ENCODE data around the gene PRMT9. TPM values are rescaled to one million over a fixed set of nuclear protein-coding genes. Genes with fewer than 3 reads are reported as not detected.

Gene PRMT9
- total and polyA plus RNA-seq, 2 donors (not counting 1 experiment from before 2014, with no cell fraction given), result 5.6 to 11.0 TPM

GRCh38 chr4:147638365-147638764 lies 45.6 kb downstream of the PRMT9 start:
- Mint-ChIP-seq H3K27me3 (no peaks in the 10 kb centered on the region), H3K4me1 (peaks cover 8% of the 10 kb centered on the region), H3K27ac (no peak overlapping the region), H3K4me3 (no peak overlapping the region), H3K9me3 (ENCODE audit: insufficient read depth) (peaks cover 3% of the 10 kb centered on the region)
- no peaks in the 10 kb centered on the region for H3K27me3 ChIP-seq (replicated peaks in 1 of 4; ENCODE audit: control extremely low read depth in 1 of 4, control insufficient read depth in 3 of 4, insufficient read depth in 4 of 4, low read length in 3 of 4)
- H3K27ac ChIP-seq (ENCODE audit: low read length in 2 of 2), result no peak overlapping the region
- H4K20me1 ChIP-seq (ENCODE audit: control insufficient read depth, insufficient read depth, low read length, poor library complexity, severe bottlenecking), result no peaks in the 10 kb centered on the region
- no peaks in the 10 kb centered on the region for H3K9me3 ChIP-seq (ENCODE audit: control extremely low read depth in 1 of 3, control insufficient read depth in 2 of 3, insufficient read depth in 1 of 3, low read length in 2 of 3)
- no peak overlapping the region for H2AFZ ChIP-seq (ENCODE audit: insufficient read depth, low read depth, low read length, poor library complexity, severe bottlenecking)
- CTCF ChIA-PET, result no interaction called here
- no peak for ATAC-seq (ENCODE audit: low read depth)
- no peak overlapping the region for H3K4me3 ChIP-seq (ENCODE audit: control extremely low read depth in 1 of 5, extremely low read depth in 1 of 5, insufficient read depth in 1 of 5, low read depth in 2 of 5, low read length in 4 of 5)
- no peak overlapping the region for H3K4me2 ChIP-seq (replicated peaks; ENCODE audit: low read depth, low read length, poor library complexity, severe bottlenecking)
- DNase-seq, result no peak
- intact Hi-C loops (cut with micrococcal nuclease), result no loop called here
- no peaks in the 10 kb centered on the region for H3K79me2 ChIP-seq (ENCODE audit: control insufficient read depth, insufficient read depth, low read length)
- no peaks in the 10 kb centered on the region for H3K4me1 ChIP-seq (ENCODE audit: control insufficient read depth in 2 of 2, insufficient read depth in 2 of 2, low read length in 2 of 2)
- H3K36me3 ChIP-seq (replicated peaks in 1 of 2; ENCODE audit: control extremely low read depth in 1 of 2, control insufficient read depth in 1 of 2, extremely low read depth in 1 of 2, insufficient read depth in 2 of 2, low read length in 1 of 2), result peaks cover 11 to 46% of the 10 kb centered on the region in 2 experiments
- POLR2A ChIA-PET, result no interaction called here
- no peak for TF ChIP-seq CTCF (IDR thresholded peaks at IDR 0.05)
- no CpG with 5 or more reads among the region's 1 CpG for WGBS (ENCODE audit: insufficient coverage)
- H3K9ac ChIP-seq (ENCODE audit: low read length), result no peak overlapping the region

GRCh38 chr4:147635348-147635747 lies 48.6 kb downstream of the PRMT9 start:
- ATAC-seq (ENCODE audit: low read depth) (no peak), DNase-seq (no peak)
- Histone ChIP-seq H3K4me2 (replicated peaks; ENCODE audit: low read depth, low read length, poor library complexity, severe bottlenecking) (no peak overlapping the region), H3K27ac (ENCODE audit: low read length in 2 of 2) (no peak overlapping the region), H3K4me3 (ENCODE audit: control extremely low read depth in 1 of 5, extremely low read depth in 1 of 5, insufficient read depth in 1 of 5, low read depth in 2 of 5, low read length in 4 of 5) (no peak overlapping the region), H3K4me1 (ENCODE audit: control insufficient read depth in 2 of 2, insufficient read depth in 2 of 2, low read length in 2 of 2) (no peaks in the 10 kb centered on the region), H2AFZ (ENCODE audit: insufficient read depth, low read depth, low read length, poor library complexity, severe bottlenecking) (no peak overlapping the region), H3K27me3 (replicated peaks in 1 of 4; ENCODE audit: control extremely low read depth in 1 of 4, control insufficient read depth in 3 of 4, insufficient read depth in 4 of 4, low read length in 3 of 4) (no peaks in the 10 kb centered on the region), H3K79me2 (ENCODE audit: control insufficient read depth, insufficient read depth, low read length) (no peaks in the 10 kb centered on the region), H3K9me3 (ENCODE audit: control extremely low read depth in 1 of 3, control insufficient read depth in 2 of 3, insufficient read depth in 1 of 3, low read length in 2 of 3) (no peaks in the 10 kb centered on the region), H3K9ac (ENCODE audit: low read length) (no peak overlapping the region), H4K20me1 (ENCODE audit: control insufficient read depth, insufficient read depth, low read length, poor library complexity, severe bottlenecking) (no peaks in the 10 kb centered on the region), H3K36me3 (replicated peaks in 1 of 2; ENCODE audit: control extremely low read depth in 1 of 2, control insufficient read depth in 1 of 2, extremely low read depth in 1 of 2, insufficient read depth in 2 of 2, low read length in 1 of 2) (peaks cover 17 to 60% of the 10 kb centered on the region in 2 experiments)
- H3K27ac Mint-ChIP-seq, result no peak overlapping the region
- TF ChIP-seq EZH2 (IDR thresholded peaks at IDR 0.05; ENCODE audit: borderline replicate concordance, insufficient read depth, low read depth, low read length, poor library complexity, severe bottlenecking), result no peak
- no peak for TF ChIP-seq CTCF (IDR thresholded peaks at IDR 0.05)
- intact Hi-C loops (cut with micrococcal nuclease), result no loop called here
- H3K9me3 Mint-ChIP-seq (ENCODE audit: insufficient read depth), result peaks cover 3% of the 10 kb centered on the region
- no peaks in the 10 kb centered on the region for H3K27me3 Mint-ChIP-seq
- ChIA-PET CTCF (no interaction called here), POLR2A (no interaction called here)
- no peak overlapping the region for H3K4me3 Mint-ChIP-seq
- H3K4me1 Mint-ChIP-seq, result peaks cover 8% of the 10 kb centered on the region

Measured in B cell (primary cell).